GM19025 (cell line): ENCODE measurements around the gene MUC4.
"Not testable (repeated sequence)": the region's sequence is repeated elsewhere in the genome, so short reads cannot be mapped to it uniquely, and the experiment has no call there.

Experiments
- ATAC-seq: cut with Tn5 transposase; IDR thresholded peaks from one replicate; pipeline ENCODE4 v1.9.1; 2021; ENCODE audit warnings: mild to moderate bottlenecking, low read depth, moderate library complexity; ENCODE audit not compliant: unreplicated experiment

Gene MUC4

DNA sequence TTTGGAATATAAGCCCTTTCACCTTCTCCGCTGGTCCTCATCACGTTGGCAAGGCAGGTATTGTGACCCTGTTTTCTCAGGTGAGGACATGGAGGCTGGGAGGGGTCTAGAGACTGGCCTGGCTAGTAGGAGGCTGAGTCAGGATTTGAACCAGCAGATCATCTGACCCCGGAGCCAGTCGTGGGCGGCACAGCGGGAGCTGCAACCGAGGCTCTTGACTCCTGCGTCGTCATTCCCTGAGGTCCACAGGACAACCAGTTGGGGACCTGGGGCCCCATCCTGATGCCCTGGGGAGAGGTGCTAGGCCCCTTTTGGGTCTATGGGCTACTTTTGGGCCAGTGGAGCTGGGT, 88.8 kb downstream of the MUC4 start:
- not testable (repeated sequence) for ATAC-seq

DNA sequence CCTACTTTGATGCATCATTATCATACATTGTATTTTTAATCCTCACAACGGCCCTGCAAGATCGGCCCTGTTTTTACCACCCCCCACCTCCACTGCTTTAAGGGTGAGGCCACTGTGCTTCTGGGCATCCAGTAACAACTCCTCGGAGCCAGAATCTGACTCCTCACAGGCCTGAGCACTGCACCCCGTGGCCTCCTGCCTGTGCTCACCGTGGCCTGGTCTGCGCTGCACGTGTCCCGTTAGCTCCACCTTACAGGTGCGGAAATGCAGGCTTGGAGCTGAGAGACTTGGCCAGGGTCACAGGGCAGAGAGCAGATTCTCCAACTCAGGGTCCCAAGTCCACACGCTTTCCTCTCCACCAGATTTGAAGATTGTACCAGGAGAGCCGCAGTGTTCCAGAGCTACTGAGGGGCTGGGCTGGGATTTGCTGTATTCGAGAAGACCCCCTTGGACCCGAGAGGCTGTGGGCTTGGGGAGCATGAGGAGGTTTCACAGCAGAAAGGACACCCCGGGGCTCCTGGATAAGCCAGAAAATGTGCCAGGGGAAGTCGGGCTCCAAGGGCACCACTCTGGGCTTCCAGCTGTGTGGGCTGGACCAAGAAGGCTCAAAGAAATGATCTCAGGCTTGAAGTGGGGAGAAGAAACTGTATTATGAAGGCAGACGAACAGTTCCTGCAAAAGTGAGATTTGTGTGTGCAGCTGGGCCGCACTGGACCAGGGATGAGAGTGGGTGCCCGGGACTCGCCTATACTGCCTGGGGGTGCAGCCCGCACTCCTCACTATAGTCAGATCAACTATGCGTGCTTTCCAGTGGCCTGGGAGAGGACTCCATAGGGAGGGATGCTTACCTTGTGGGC, 89.4 kb downstream of the MUC4 start:
- ATAC-seq: not testable (repeated sequence)

DNA sequence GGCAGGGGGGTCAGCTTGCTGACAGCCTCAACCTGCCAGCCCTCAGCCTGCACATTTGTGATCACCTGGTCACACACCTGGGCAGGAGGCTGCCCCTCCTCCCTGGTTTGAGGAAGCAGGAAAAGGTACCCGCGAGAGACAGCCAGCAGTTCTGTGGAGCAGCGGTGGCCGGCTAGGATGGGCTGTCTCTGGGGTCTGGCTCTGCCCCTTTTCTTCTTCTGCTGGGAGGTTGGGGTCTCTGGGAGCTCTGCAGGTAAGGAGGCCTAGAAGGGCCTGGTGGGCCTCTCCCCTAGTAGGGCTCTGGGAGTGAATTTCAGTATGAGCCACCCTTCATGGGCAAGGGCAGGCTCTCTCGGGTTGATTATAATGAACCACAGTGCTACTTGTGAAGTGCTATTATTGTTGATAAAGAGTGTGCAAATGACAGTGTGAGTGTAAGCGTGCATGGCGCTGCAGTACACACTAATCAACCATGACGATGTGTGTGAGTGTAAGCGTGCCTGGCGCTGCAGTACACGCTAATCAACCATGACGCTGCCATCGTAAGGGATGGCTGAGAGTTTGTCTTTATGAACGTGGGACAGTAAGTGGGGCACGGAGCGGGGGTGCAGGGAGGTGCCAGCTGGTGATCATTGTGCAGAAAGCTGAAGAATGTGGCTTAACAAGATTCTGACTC, 90.8 kb downstream of the MUC4 start, which contains the start of gene MUC20:
Gene MUC20 (plus strand): TSS at position 148 of the 676 bp plus-strand sequence. CDS start 30 bp downstream, at position 178.
- not testable (repeated sequence) for ATAC-seq

DNA sequence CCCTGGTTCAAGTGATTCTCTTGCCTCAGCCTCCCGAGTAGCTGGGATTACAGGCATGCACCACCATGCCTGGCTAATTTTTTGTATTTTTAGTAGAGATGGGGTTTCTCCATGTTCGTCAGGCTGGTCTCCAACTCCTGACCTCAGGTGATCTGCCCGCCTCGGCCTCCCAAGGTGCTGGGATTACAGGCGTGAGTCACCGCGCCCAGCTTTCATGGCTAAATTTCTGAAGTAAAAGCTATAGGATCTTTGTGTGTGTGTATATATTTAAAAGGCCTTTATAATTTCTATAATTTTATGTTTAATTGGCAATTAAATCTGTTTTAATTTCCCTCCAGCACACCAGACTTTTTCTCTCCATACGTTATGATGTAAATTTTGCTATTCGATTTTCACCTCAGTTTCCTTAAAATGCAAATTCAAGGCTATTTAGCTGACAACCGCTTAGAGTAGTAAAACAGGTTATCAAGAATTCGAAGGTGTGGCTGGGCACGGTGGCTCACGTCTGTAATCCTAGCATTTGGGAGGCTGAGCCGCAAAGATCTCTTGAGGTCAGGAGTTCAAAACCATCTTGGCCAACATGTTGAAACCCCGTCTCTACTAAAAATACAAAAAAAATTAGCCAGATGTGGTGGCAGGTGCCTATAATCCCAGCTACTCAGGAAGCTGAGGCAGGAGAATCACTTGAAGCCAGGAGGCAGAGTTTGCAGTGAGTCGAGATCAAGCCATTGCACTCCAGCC, 92.0 kb downstream of the MUC4 start:
- ATAC-seq: not testable (repeated sequence)

DNA sequence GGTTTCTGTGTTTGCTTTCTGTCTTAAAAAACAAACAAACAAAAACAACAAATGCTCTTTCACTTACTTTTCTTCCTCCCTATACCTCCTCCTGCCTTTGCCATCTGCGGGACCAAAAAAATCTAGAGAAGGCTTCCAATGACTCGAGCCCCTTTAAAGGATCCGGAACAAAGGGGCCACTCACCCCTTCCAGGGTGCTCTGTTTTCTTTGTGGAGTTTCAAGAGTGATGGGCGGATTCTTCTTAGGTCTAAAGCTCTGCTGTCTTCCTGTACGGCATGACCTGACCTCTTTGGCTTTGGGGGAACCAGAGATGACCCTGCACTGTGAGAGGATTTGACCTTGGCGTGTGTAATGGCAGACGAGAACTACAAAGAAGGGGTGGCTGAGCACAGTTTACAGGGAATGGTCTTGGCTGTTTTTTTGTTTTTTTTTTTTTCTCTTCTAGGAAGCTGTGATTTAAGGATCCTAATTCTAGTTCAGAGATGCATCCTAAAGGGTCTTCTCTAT, 93.2 kb downstream of the MUC4 start:
- ATAC-seq: no peak

- no peak for ATAC-seq
These were observed 93.8 kb downstream of the MUC4 start for GRCh38 chr3:195717852-195718476.

GRCh38 chr3:195717416-195717815, 94.3 kb downstream of the MUC4 start:
- ATAC-seq: no peak

- no peak for ATAC-seq
These were observed 96.0 kb downstream of the MUC4 start for GRCh38 chr3:195715583-195716266.

- no peak for ATAC-seq
These were observed 96.6 kb downstream of the MUC4 start for GRCh38 chr3:195715134-195715533.

DNA sequence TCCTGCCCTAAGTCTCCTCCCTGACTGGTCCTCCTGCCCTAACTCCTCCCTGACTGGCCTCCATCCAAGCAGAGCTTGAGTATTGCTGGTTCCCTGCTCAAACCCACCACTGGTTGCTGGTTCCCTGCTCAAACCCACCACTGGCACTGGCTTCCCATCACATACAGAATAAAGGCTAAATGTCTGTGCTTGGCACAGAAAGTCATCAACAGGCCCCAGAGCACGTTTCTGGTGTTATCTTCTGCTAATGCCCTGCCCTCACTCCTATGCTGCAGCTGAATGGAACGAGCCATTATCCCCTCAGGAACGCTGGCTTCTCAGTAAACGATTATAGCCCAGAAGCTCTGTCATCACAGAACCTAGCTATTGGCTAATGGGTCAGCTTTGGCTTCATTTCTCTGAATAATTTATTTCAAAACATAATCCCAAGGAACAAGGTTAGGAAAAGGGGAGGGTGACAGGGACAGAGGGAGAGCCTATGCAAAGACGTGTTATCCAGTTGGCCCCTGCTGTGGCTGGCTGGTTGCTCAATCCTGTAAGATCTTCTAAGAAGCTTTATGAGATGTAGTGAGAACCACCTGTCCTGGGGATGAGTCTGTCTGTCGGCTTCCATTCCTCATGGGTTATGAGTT, 97.2 kb downstream of the MUC4 start:
- ATAC-seq: no peak

GRCh38 chr3:195713150-195713549, 98.6 kb downstream of the MUC4 start:
- ATAC-seq: not testable (repeated sequence)

DNA sequence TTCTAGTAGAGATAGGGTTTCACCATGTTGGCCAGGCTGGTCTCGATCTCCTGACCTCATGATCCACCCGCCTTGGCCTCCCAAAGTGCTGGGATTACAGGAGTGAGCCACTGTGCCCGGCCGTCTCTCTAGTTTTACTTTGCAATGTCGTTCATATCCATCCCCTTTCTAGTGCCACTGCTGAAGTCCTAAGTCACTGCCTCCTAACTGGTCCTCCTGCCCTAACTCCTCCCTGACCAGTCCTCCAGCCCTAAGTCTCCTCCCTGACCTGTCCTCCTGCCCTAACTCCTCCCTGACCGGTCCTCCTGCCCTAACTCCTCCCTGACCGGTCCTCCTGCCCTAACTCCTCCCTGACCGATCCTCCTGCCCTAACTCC, 99.2 kb downstream of the MUC4 start:
- ATAC-seq: not testable (repeated sequence)

GRCh38 chr3:195711813-195712534, 99.8 kb downstream of the MUC4 start:
- no peak for ATAC-seq

DNA sequence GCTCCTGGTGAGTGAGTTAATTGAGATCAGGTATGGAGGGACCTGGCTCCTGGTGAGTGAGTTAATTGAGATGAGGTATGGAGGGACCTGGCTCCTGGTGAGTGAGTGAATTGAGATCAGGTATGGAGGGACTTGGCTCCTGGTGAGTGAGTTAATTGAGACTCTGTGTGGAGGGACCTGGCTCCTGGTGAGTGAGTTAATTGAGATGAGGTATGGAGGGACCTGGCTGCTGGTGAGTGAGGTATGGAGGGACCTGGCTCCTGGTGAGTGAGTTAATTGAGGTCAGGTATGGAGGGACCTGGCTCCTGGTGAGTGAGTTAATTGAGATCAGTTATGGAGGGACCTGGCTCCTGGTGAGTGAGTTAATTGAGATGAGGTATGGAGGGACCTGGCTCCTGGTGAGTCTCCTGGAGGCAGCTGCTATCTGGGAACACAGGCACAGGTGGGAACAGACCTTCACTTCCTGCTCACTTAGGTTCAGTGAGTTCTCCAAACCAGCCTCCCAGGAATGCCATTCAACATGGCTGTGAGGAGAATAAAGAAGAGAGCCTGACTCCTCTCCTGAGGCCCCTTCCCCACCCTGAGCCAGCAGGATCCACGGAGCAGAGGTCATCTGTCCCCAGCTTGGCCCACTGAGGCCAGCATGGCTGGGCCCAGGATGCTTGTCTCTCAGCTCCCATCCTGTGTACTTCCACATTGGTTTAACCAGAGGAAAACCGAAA, 100.5 kb downstream of the MUC4 start:
- ATAC-seq: not testable (repeated sequence)

DNA sequence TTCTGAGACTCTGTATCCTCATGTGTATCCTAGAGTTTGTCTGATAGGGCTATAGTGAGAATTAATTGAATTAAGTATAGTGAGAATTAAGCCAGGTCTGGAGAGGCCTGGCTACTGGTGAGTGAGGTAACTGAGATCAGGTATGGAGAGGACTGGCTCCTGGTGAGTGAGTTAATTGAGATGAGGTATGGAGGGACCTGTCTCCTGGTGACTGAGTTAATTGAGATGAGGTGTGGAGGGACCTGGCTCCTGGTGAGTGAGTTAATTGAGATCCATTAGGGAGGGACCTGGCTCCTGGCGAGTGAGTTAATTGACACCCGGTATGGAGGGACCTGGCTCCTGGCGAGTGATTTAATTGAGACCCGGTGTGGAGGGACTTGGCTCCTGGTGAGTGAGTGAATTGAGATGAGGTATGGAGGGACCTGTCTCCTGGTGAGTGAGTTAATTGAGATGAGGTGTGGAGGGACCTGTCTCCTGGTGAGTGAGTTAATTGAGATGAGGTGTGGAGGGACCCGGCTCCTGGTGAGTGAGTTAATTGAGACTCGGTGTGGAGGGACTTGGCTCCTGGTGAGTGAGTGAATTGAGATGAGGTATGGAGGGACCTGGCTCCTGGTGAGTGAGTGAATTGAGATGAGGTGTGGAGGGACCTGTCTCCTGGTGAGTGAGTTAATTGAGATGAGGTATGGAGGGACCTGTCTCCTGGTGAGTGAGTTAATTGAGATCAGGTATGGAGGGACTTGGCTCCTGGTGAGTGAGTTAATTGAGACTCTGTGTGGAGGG, 101.4 kb downstream of the MUC4 start:
- ATAC-seq: not testable (repeated sequence)

- no peak for ATAC-seq
These were observed 102.0 kb downstream of the MUC4 start for GRCh38 chr3:195709676-195710085.
